ENCODE measurements around the gene SOX18.

SOX18 gene

GRCh38 chr20:64076061-64076997, 26.9 kb upstream of the SOX18 start:
- no peak overlapping the region for H3K4me3 ChIP-seq (replicated peaks; ENCODE audit: low read depth, low read length)
- DNase-seq (ENCODE audit: extremely low read depth, low read depth) = no peak
- TF ChIP-seq CTCF (IDR thresholded peaks at IDR 0.05; ENCODE audit: low read depth, low read length, missing control alignments) = no peak

- DNase-seq (ENCODE audit: extremely low read depth, low read depth) = no peak
- no peak overlapping the region for H3K4me3 ChIP-seq (replicated peaks; ENCODE audit: low read depth, low read length)
- no peak for TF ChIP-seq CTCF (IDR thresholded peaks at IDR 0.05; ENCODE audit: low read depth, low read length, missing control alignments)
Observed at GRCh38 chr20:64075556-64075955, 26.1 kb upstream of the SOX18 start.

GRCh38 chr20:64074963-64075362, 25.5 kb upstream of the SOX18 start:
- no peak overlapping the region for H3K4me3 ChIP-seq (replicated peaks; ENCODE audit: low read depth, low read length)
- no peak for DNase-seq (ENCODE audit: extremely low read depth, low read depth)
- TF ChIP-seq CTCF (IDR thresholded peaks at IDR 0.05; ENCODE audit: low read depth, low read length, missing control alignments) = no peak

- no peak for TF ChIP-seq CTCF (IDR thresholded peaks at IDR 0.05; ENCODE audit: low read depth, low read length, missing control alignments)
Observed at GRCh38 chr20:64074184-64074789, 24.8 kb upstream of the SOX18 start.

GRCh38 chr20:64073476-64074183, 24.2 kb upstream of the SOX18 start:
- no peak overlapping the region for H3K4me3 ChIP-seq (replicated peaks; ENCODE audit: low read depth, low read length)
- no peak for TF ChIP-seq CTCF (IDR thresholded peaks at IDR 0.05; ENCODE audit: low read depth, low read length, missing control alignments)

More at GRCh38 chr20:64074184-64074789, 24.8 kb upstream of the SOX18 start:
- DNase-seq (ENCODE audit: extremely low read depth, low read depth) = no peak
- no peak overlapping the region for H3K4me3 ChIP-seq (replicated peaks; ENCODE audit: low read depth, low read length)

GRCh38 chr20:64072498-64073063, 23.1 kb upstream of the SOX18 start:
- H3K4me3 ChIP-seq (replicated peaks; ENCODE audit: low read depth, low read length) = no peak overlapping the region
- TF ChIP-seq CTCF (IDR thresholded peaks at IDR 0.05; ENCODE audit: low read depth, low read length, missing control alignments) = no peak
- DNase-seq (ENCODE audit: extremely low read depth, low read depth) = no peak

More at GRCh38 chr20:64073476-64074183, 24.2 kb upstream of the SOX18 start:
- no peak for DNase-seq (ENCODE audit: extremely low read depth, low read depth)

Measured in HFF-Myc (cell line).